HL-60 (cell line): ENCODE data around the gene ATXN3.

ENCODE experiments used
- GABPA ChIP-seq: IDR thresholded peaks from 2 replicates; pipeline ENCODE4 v1.6.1; 2012; ENCODE audit warnings: low read depth
- POLR2AphosphoS5 ChIP-seq: IDR thresholded peaks from 2 replicates; pipeline ENCODE4 v1.6.1; 2012; ENCODE audit warnings: low read depth
- SPI1 ChIP-seq: IDR thresholded peaks from 2 replicates; pipeline ENCODE4 v1.6.1; 2012; ENCODE audit warnings: low read depth, mild to moderate bottlenecking, borderline replicate concordance
- TF ChIP-seq, protein P1 (sequence below): IDR thresholded peaks from one replicate; pipeline ENCODE4 v1.5.1; 2011; ENCODE audit warnings: low read length, control low read depth, inconsistent platforms; ENCODE audit not compliant: insufficient read depth
- TF ChIP-seq, protein P2 (sequence below): IDR thresholded peaks from 2 replicates; pipeline ENCODE4 v1.6.1; 2012; ENCODE audit warnings: low read depth; ENCODE audit not compliant: insufficient replicate concordance

DNA sequence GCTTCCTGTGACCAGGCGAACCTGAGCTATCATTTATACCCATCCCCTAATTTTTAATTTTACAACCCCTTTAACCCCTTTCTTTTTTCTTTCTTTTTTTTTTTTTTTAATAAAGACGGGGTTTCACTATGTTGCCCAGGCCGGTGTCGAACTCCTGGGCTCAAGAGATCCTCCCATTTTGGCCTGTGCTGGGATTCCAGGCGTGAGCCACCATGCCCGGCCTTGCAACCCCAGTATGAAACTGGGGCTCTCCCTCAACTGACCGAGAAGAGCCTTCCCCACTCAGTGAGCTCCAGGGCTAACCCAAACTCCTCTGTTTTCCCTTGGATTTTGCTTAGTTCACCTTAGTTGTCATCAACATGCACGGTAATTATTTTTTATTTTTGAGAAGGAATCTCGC is 16.4 kb upstream of the ATXN3 start:
- TF ChIP-seq, protein P1, sequence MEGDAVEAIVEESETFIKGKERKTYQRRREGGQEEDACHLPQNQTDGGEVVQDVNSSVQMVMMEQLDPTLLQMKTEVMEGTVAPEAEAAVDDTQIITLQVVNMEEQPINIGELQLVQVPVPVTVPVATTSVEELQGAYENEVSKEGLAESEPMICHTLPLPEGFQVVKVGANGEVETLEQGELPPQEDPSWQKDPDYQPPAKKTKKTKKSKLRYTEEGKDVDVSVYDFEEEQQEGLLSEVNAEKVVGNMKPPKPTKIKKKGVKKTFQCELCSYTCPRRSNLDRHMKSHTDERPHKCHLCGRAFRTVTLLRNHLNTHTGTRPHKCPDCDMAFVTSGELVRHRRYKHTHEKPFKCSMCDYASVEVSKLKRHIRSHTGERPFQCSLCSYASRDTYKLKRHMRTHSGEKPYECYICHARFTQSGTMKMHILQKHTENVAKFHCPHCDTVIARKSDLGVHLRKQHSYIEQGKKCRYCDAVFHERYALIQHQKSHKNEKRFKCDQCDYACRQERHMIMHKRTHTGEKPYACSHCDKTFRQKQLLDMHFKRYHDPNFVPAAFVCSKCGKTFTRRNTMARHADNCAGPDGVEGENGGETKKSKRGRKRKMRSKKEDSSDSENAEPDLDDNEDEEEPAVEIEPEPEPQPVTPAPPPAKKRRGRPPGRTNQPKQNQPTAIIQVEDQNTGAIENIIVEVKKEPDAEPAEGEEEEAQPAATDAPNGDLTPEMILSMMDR = no peak
- TF ChIP-seq GABPA (no peak), POLR2AphosphoS5 (no peak), SPI1 (no peak)
- TF ChIP-seq, protein P2, sequence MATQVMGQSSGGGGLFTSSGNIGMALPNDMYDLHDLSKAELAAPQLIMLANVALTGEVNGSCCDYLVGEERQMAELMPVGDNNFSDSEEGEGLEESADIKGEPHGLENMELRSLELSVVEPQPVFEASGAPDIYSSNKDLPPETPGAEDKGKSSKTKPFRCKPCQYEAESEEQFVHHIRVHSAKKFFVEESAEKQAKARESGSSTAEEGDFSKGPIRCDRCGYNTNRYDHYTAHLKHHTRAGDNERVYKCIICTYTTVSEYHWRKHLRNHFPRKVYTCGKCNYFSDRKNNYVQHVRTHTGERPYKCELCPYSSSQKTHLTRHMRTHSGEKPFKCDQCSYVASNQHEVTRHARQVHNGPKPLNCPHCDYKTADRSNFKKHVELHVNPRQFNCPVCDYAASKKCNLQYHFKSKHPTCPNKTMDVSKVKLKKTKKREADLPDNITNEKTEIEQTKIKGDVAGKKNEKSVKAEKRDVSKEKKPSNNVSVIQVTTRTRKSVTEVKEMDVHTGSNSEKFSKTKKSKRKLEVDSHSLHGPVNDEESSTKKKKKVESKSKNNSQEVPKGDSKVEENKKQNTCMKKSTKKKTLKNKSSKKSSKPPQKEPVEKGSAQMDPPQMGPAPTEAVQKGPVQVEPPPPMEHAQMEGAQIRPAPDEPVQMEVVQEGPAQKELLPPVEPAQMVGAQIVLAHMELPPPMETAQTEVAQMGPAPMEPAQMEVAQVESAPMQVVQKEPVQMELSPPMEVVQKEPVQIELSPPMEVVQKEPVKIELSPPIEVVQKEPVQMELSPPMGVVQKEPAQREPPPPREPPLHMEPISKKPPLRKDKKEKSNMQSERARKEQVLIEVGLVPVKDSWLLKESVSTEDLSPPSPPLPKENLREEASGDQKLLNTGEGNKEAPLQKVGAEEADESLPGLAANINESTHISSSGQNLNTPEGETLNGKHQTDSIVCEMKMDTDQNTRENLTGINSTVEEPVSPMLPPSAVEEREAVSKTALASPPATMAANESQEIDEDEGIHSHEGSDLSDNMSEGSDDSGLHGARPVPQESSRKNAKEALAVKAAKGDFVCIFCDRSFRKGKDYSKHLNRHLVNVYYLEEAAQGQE = no peak
